GM20000 (cell line): Measurements from ENCODE around the gene STX4.

Source experiments
- DNase-seq: peaks from one replicate; pipeline ENCODE4 v3.0.0; 2012; ENCODE audit warnings: low spot score
- TF ChIP-seq, protein P1 (sequence below): IDR thresholded peaks from 2 replicates; pipeline ENCODE4 v1.5.1; 2012; ENCODE audit warnings: mild to moderate bottlenecking, control low read depth; ENCODE audit errors: extremely low read depth, missing control alignments

STX4 gene

DNA sequence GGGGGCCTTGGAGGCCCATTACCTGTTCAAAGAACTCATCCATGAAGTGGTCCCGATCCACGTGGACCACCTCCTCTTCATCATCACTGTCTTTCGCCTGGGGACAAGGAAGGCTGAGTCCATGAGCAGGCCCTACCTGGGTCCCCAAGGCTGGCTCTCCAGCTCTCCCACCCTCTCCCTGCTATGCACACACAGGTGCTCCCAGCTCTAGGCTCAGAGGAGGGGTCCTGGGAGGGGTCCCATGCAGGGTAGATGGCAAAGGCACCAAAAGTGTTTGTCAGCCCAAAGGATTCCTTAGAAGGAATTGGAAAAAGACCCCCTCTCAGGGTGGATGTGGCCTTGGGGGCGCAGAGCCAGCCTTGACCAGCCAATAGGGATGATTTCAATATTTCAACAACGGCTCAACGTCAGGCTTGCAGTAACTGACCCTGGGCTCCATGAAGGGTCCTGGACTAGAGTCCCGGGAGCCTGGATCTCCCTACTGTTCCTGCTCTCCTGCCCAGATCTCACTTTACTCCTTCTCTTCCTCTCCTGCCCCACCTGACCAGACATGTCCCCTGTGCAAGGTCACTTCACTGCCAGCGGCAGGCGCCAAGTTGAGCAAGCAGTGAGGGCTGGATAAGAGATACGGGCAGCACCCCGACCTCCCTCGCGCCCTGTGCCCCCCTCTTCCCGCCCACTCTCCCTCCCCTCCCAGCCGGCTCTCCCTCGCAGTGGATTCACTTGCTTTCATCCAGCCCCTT is 31.7 kb upstream of the STX4 start:
- no peak for DNase-seq
- TF ChIP-seq, protein P1, sequence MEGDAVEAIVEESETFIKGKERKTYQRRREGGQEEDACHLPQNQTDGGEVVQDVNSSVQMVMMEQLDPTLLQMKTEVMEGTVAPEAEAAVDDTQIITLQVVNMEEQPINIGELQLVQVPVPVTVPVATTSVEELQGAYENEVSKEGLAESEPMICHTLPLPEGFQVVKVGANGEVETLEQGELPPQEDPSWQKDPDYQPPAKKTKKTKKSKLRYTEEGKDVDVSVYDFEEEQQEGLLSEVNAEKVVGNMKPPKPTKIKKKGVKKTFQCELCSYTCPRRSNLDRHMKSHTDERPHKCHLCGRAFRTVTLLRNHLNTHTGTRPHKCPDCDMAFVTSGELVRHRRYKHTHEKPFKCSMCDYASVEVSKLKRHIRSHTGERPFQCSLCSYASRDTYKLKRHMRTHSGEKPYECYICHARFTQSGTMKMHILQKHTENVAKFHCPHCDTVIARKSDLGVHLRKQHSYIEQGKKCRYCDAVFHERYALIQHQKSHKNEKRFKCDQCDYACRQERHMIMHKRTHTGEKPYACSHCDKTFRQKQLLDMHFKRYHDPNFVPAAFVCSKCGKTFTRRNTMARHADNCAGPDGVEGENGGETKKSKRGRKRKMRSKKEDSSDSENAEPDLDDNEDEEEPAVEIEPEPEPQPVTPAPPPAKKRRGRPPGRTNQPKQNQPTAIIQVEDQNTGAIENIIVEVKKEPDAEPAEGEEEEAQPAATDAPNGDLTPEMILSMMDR, result no peak

DNA sequence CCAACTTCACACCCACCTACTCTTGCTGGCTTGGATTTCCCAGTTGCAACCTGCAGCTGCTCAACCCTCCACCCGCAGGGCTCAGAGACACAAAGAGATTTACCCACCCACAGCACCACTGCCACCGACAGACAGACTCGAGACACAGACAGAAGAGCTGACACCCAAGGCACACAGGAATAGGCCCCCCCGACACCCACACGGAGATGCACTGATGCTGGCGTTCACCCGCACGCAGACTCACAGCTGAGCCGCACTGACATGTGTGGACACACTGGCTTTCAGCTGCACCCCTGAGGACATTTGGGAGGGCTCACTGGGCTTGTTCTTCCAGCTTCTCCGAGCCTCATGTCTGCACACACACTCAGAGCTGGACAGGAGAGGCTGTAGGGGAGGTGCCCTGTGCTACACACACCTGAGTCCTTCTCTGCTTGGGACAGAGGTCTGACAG is 31.1 kb upstream of the STX4 start:
- TF ChIP-seq, protein P1, result no peak
- no peak for DNase-seq

DNA sequence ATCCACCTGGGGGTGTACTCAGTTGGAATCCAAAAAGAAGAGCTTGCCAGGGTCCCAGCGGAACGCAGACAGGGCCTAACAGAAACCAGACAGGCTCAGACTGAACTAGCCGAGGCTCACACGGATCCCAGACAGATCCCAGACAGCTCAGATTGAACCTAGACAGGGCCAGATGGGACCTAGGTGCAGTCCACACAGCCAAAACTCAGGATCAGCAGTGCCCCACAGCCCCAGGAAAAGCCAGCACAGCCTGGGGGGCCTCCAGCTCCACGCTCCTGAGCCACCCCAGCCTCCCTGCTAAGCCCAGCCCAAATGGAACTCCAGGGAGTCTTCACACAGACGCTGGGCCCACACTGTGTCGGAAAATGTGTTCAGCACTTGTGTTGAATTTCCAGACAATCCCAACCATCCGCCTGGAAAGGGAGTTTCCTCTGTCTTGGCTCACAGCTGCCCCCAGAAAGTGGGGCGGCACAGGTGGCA is 30.5 kb upstream of the STX4 start:
- DNase-seq, result no peak
- TF ChIP-seq, protein P1, result no peak

DNA sequence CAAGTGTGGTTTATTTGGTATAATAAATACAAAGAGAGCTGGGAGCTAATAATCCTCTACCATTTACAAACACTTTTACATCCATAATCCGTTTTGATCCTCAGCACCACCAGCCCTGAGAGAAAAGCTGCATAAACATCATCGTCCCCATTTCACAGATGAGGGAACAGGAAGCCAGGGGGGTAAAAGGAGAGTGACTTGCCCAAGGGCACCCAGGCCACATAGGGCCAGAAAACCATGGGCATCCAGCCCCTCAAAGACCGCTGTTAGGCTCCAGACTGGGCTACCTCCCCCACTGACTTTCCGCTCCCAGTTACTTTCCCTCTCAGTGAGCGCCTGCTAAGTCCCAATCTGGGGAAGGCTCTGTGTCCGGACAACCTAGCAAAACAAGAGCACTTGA is 29.6 kb upstream of the STX4 start:
- TF ChIP-seq, protein P1, result no peak
- no peak for DNase-seq

DNA sequence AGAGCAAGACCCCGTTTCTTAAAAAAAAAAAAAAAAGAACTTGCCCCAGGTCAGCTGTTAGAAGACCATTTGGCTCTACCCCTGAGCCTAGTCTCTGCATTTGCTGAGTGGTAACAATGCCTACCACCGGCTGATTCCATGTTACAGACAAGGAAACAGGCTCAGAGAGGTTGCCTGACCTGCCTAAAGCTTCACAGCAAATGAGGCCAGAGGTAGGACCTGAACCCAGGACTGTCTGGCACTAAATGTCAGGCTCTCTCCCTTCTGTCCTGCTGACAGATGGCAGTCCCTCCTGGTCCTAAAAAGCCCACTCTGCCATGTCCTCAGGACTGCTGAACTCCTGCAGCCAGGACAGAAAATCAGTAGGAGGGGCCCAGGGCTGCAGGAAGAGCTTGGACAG is 28.7 kb upstream of the STX4 start:
- DNase-seq, result no peak
- TF ChIP-seq, protein P1, result no peak

DNA sequence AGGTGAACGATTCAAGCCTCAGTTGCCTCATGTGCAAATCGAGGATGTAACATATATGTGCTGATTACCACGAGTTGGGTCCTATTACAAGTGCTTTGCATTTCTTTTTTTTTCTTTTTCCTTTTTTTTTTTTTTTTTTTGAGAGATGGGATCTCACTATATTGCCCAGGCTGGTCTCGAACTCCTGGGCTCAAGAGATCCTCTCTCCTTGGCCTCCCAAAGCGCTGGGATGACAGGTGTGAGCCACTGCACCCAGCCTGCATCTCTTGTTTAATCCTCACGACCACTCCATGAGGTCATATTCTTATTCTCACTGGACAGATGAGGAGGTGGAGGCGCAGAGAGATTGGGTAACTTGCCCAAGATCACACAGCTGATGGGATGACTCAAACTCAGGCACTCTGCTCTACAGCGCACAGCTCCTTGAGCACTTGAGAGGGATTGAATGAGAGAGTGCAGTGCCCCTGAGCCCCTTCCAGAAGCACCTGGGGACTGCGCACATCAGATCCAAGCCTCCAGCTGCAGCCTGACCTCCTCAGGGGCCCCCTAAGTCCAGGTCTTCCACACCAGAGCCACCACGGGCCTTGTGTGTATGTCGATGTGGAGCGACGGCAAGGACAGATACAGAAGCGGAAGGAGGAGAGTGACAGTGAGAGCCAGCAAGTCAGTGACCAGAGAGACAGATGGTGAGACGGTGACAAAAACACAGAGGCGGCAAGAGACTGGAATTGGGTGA is 27.8 kb upstream of the STX4 start:
- TF ChIP-seq, protein P1, result no peak

DNA sequence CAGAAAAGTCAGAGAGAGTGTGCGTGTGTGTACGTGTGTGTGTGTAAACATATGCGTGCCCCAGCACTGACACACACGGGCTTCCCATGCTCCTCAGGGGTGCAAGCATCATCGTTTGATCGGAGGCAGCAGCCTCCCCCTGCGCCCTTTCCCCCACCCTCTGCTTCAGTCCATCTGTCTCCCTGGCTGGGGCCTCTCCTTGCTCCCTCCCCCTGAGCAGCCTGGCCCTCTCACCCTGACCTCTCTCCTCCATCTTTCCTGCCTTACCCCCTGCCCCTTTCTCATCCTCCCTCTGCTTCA is 27.3 kb upstream of the STX4 start:
- DNase-seq, result no peak
- TF ChIP-seq, protein P1, result no peak

More for the DNA sequence above, 27.8 kb upstream of the STX4 start:
- no peak for DNase-seq
